Epithelial cell of proximal tubule (primary cell): ENCODE results near the gene PHACTR1. TPM values are rescaled to one million over a fixed set of nuclear protein-coding genes. Genes with fewer than 3 reads are reported as not detected.

ENCODE experiments used
- DNase-seq: peaks from one replicate; pipeline ENCODE4 v3.0.0-alpha.2; 2011; ENCODE audit warnings: low read depth
- H3K4me3 ChIP-seq: 2 replicates; pipeline ENCODE4 v1.5.1; 2011; ENCODE audit warnings: low read depth, mild to moderate bottlenecking, low read length
- total RNA-seq: library from RNA; depleted of rRNA; stranded (reverse); fragments of >200 nt; gene quantifications from 2 replicates; pipeline ENCODE4 v1.2.3, GENCODE V29; 2015
- TF ChIP-seq, protein P1 (sequence below): conservative IDR thresholded peaks from 2 replicates; pipeline ENCODE4 v1.5.1; 2012; ENCODE audit warnings: low read depth, mild to moderate bottlenecking, low read length

Gene PHACTR1
- total RNA-seq, 1 donor from 2014 or later, result 0.98 TPM

DNA sequence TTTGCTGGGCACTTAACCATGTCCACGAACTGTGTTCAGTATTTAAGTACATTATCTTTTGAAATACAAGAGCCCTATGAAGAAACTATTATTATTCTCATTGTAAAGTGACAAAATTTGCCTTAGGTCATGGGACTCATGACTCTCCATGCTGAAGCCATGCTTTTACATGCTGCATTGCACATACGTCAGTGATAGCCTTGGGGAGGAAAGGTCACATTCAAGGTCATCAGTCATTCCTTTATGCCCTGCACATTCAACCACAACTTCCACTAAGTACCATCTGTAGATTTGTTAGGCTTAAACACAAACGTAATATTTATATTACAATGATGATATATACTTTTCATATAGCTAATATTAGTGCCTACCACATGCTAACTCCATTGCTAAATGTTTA is 319.0 kb downstream of the PHACTR1 start:
- DNase-seq, result no peak
- TF ChIP-seq, protein P1, sequence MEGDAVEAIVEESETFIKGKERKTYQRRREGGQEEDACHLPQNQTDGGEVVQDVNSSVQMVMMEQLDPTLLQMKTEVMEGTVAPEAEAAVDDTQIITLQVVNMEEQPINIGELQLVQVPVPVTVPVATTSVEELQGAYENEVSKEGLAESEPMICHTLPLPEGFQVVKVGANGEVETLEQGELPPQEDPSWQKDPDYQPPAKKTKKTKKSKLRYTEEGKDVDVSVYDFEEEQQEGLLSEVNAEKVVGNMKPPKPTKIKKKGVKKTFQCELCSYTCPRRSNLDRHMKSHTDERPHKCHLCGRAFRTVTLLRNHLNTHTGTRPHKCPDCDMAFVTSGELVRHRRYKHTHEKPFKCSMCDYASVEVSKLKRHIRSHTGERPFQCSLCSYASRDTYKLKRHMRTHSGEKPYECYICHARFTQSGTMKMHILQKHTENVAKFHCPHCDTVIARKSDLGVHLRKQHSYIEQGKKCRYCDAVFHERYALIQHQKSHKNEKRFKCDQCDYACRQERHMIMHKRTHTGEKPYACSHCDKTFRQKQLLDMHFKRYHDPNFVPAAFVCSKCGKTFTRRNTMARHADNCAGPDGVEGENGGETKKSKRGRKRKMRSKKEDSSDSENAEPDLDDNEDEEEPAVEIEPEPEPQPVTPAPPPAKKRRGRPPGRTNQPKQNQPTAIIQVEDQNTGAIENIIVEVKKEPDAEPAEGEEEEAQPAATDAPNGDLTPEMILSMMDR, result no peak
- H3K4me3 ChIP-seq, result no peak overlapping the region

DNA sequence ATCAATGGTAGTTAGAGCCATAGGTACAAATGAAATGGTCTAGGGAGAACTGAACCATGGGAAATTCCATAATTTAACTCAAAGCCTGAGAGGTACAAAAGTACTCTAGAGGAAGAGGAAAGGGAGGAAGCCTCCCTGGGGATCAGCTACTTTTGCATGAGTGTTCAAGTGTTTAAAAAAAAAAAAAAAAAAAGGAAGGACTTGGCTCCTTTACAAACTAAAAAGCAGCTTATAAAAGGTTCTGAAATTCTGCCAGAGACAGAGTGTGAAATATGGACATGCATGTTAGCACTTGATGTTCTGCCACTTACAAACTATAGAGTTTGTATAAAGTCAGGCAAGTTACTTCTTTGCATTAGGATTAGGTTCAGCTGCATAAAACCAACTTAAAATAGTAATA is 321.7 kb downstream of the PHACTR1 start:
- no peak for DNase-seq
- TF ChIP-seq, protein P1, result no peak
- no peak overlapping the region for H3K4me3 ChIP-seq

DNA sequence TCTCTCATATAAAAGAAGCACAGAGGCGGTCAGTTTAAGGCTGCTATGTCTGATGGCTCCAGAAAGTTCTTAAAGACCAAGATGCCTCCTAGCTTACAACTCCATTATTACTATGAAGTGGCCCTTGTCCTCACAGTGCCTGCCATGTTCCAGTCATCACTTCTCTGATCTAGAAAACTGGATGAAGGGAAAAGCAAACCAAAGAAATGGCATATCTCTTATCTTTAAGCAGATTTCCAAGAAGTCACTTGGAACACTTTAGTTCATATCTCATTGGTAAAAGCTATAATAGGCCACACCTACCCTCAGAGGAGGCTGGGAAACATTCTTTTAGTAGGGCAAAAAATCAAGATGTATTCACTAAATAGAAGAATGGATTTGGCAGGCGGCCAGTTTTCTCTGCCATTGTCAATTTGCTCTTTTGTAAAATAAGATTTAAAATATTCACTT is 322.2 kb downstream of the PHACTR1 start:
- DNase-seq, result no peak
- TF ChIP-seq, protein P1, result no peak
- H3K4me3 ChIP-seq, result no peak overlapping the region

DNA sequence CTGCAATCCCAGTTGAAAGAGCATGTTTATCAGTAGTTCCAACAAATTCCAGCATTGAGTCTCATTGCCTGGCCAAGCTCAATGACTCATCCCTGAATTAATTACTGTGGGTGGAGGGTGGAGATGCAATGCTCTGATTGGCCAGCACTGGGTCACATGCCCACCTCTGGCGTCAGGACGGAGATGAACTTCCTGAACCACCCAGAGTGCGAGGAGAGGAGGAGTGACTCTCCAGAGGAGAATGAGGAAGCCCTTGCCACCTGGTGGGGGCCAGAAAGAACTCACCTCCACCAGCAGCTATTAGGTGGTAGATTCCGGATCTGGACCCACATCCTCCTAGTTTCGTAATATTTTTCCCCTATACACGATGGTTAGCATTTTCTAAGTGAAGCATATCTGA is 327.8 kb downstream of the PHACTR1 start:
- no peak overlapping the region for H3K4me3 ChIP-seq
- TF ChIP-seq, protein P1, result no peak
- no peak for DNase-seq

DNA sequence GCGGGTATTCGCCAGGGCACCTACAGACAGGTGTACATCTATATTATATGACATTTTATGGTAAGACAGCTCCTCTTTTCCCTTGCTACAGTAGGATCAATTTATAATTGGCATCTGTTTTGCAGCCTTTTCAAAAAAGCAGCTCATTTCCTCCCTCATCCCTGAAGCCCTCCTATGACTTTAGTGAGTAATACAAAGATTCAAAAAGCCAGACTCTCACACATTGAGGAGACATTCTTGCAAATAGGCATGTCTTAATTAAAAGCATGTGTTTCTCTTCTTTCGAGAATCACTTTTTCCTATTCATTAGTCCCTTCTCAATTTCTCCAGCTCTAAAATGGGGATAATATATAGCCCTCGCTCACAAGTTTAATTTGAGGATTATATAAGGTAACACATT is 328.3 kb downstream of the PHACTR1 start:
- TF ChIP-seq, protein P1, result no peak
- DNase-seq, result no peak
- no peak overlapping the region for H3K4me3 ChIP-seq

DNA sequence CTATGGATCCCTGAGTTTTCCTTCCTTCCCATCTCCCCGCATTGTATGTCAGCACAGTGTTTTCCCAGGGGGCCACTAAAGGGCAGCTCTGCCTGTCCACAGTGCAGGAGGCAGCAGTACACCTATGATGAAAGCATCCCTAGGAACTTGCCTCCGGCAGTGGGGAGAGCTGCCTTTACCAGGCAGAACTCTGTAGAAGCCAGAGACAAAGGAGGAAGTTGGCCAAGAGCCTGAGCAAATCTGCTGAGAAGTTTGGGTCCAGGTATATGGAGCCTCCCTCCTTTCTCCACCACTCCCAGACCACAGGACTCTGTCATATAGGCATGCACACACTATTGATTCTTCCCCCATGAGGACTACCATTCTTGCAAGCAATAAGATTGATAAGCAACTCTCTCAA is 329.1 kb downstream of the PHACTR1 start:
- no peak overlapping the region for H3K4me3 ChIP-seq
- TF ChIP-seq, protein P1, result no peak
- no peak for DNase-seq

DNA sequence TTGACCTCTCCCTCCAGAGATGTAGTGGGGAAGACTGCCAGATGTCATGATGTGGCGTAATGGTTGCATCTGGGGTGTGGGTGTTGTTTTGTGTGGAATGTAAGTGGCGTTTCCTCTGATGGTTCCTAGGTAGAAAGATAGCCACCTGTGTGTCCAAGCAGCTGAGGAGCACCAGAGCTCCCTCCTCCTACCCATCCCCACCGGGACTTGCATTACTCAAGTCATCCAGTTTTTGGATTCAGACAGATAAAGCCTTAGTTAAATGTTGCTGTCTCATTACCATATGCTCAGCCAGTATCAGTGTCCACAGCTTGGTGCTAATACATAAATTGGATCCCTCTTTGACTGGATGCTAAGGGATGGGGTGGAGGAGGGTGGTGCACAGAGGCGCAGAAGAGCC is 329.5 kb downstream of the PHACTR1 start:
- no peak for DNase-seq
- TF ChIP-seq, protein P1, result no peak
- no peak overlapping the region for H3K4me3 ChIP-seq
